HepG2 (cell line): ENCODE data around the gene PITX3. TPM values are rescaled to one million over a fixed set of nuclear protein-coding genes. Genes with fewer than 3 reads are reported as not detected.

Experiments
- ATAC-seq: fragments of 200-7000 bp; cut with Tn5 transposase; 3 replicates; pipeline ENCODE4 v1.9.1; 2020; ENCODE audit warnings: mild to moderate bottlenecking, moderate library complexity
- BruUV-seq: library from RNA; stranded (reverse); fragments of 400-500 nt; replicated peaks from 2 replicates; lab custom pipeline; 2021; lab: Mats Ljungman, UMichigan
- CTCF ChIA-PET: fragments of 300-600 bp; formaldehyde crosslinking; extraction: SDS; loops from one replicate; lab custom pipeline; 2021; ENCODE audit warnings: low total read pairs, inconsistent platforms, low intra/inter-chr PET ratio; lab: Yijun Ruan, JAX
- POLR2A ChIA-PET: fragments of 350-600 bp; sonication (Branson Sonifier 250); formaldehyde crosslinking; loops from one replicate; lab custom pipeline; 2020; ENCODE audit warnings: antibody characterized with exemption, inconsistent platforms; lab: Yijun Ruan, JAX
- DNase-seq: peaks from one replicate; pipeline ENCODE4 v3.0.0-alpha.2; 2015; ENCODE audit warnings: low spot score
- FAIRE-seq: peaks from 3 replicates; lab custom pipeline; 2011; peaks lifted over from hg19 to GRCh38; lab: Jason Lieb, UNC
- H2AFZ ChIP-seq: one replicate; pipeline ENCODE4 v1.6.1; 2011; ENCODE audit warnings: low read length, inconsistent platforms
- H3K27ac ChIP-seq: fragments of 300-600 bp; 3 replicates; pipeline ENCODE4 v1.8.0; 2011; ENCODE audit warnings: mixed run types, mild to moderate bottlenecking, mixed read lengths, low read length, inconsistent platforms; ENCODE audit not compliant: insufficient read depth; ENCODE audit errors: extremely low read length
- H3K27me3 ChIP-seq, 2 experiments: fragments of 200-600 bp in 1 of 2; 2 replicates in 1 of 2; 3 replicates in 1 of 2; pipeline versions ENCODE4 v1.6.0 to v1.8.0; 2011; ENCODE audit warnings: low read length in 2 of 2, mild to moderate bottlenecking in 2 of 2, moderate library complexity in 2 of 2, inconsistent platforms in 1 of 2; ENCODE audit not compliant: insufficient read depth in 2 of 2, control insufficient read depth in 1 of 2
- H3K36me3 ChIP-seq, 2 experiments: fragments of 200-600 bp in 1 of 2; replicated peaks in 1 of 2; 2 replicates in 1 of 2; 3 replicates in 1 of 2; pipeline versions ENCODE4 v1.5.1 to v1.8.0; 2011; ENCODE audit warnings: low read length in 2 of 2, inconsistent platforms in 1 of 2; ENCODE audit not compliant: insufficient read depth in 2 of 2, control insufficient read depth in 1 of 2
- H3K4me1 ChIP-seq: 2 replicates; pipeline ENCODE4 v1.5.1; 2012; ENCODE audit warnings: low read length, inconsistent platforms; ENCODE audit not compliant: insufficient read depth
- H3K4me2 ChIP-seq: 2 replicates; pipeline ENCODE4 v1.6.0; 2011; ENCODE audit warnings: low read depth, low read length, inconsistent platforms
- H3K4me3 ChIP-seq, 3 experiments: fragments of 200-600 bp in 1 of 3; sonication (generic), shearing (Covaris generic) in 1 of 3; replicated peaks in 1 of 3; 2 replicates each; pipeline ENCODE4 v1.5.1; 2011 to 2016; ENCODE audit warnings: low read length in 3 of 3, inconsistent platforms in 2 of 3, low read depth in 2 of 3, mild to moderate bottlenecking in 2 of 3, control low read depth in 1 of 3, mixed read lengths in 1 of 3; ENCODE audit not compliant: insufficient read depth in 1 of 3
- H3K79me2 ChIP-seq: one replicate; pipeline ENCODE4 v1.6.1; 2011; ENCODE audit warnings: low read length, inconsistent platforms; ENCODE audit not compliant: insufficient read depth
- H3K9ac ChIP-seq: 2 replicates; pipeline ENCODE4 v1.6.0; 2011; ENCODE audit warnings: mild to moderate bottlenecking, low read depth, low read length, inconsistent platforms; ENCODE audit not compliant: insufficient read depth
- H3K9me3 ChIP-seq: 2 replicates; pipeline ENCODE4 v1.5.1; 2012; ENCODE audit warnings: mild to moderate bottlenecking, low read length
- H4K20me1 ChIP-seq: 2 replicates; pipeline ENCODE4 v1.6.0; 2011; ENCODE audit warnings: inconsistent platforms, mild to moderate bottlenecking, low read length, moderate library complexity; ENCODE audit not compliant: insufficient read depth
- FOSL2 ChIP-seq: sonication (generic); formaldehyde crosslinking; IDR thresholded peaks from 2 replicates; pipeline ENCODE4 v1.4.0; 2020; ENCODE audit warnings: missing genetic modification reagents
- ZNF687 ChIP-seq: sonication (generic); formaldehyde crosslinking; IDR thresholded peaks from 2 replicates; pipeline ENCODE4 v1.5.1; 2020; ENCODE audit warnings: mild to moderate bottlenecking, missing genetic modification reagents, moderate library complexity
- WGBS: methylation state at CpG from one replicate; pipeline ENCODE4 v1.1.6; 2017; ENCODE audit warnings: low lambda C conversion rate; 5-methylcytosine and 5-hydroxymethylcytosine counted together
- in situ Hi-C: cut with HindIII; loops from 2 replicates; pipeline ENCODE4 v1.10.0; 2017; ENCODE audit warnings: low pct_unique_long_range_greater_than_20kb; ENCODE audit not compliant: extremely low pct_ligation_motif_present
- intact Hi-C: fragments of 100-400 bp; cut with micrococcal nuclease; formaldehyde crosslinking; loops from one replicate; pipeline ENCODE4 v1.10.0; 2022; ENCODE audit not compliant: unreplicated experiment
- polyA plus RNA-seq, 8 experiments: library from polyadenylated mRNA; depleted of rRNA in 3 of 8; stranded (reverse) in 7 of 8; unstranded in 1 of 8; fragments of >200 nt; fragmentation: Illumina TruSeq in 4 of 8; extraction: Trizol in 4 of 8; gene quantifications; 2 replicates each; pipeline versions ENCODE4 v1.2.1 to v1.2.3, GENCODE V29; 2011 to 2016; ENCODE audit warnings: low read depth in 4 of 8, missing spikeins in 1 of 8, mixed read lengths in 1 of 8; ENCODE audit not compliant: insufficient read depth in 1 of 8
- total RNA-seq, 5 experiments: library from RNA; depleted of rRNA; stranded (reverse); fragments of >200 nt; fragmentation: Illumina TruSeq; extraction: Trizol; gene quantifications; 2 replicates each; pipeline ENCODE4 v1.2.3, GENCODE V29; 2016; ENCODE audit warnings: low read depth in 1 of 5

The PITX3 gene
- total and polyA plus RNA-seq, 2 of the 13 experiments (the other 11 are each of a cell fraction or from before 2014, with no cell fraction given), result not detected

GRCh38 chr10:102235598-102235920 lies 5.8 kb downstream of the PITX3 start:
- ATAC-seq (no peak), DNase-seq (no peak), FAIRE-seq (no peak)
- WGBS, result 64% methylated on average over 1 of the region's 1 CpG
- CTCF ChIA-PET, result no interaction called here
- no TSS peak for BruUV-seq
- H3K36me3 ChIP-seq, result no peaks in the 10 kb centered on the region
- H3K4me1 ChIP-seq, result peaks cover 39% of the 10 kb centered on the region
- intact Hi-C loops (no loop called here), in situ Hi-C loops (no loop called here)
- peak; percentile 16; the same call in 1 of the 2 replicates for TF ChIP-seq FOSL2 (CRISPR knock-in tag)
- TF ChIP-seq ZNF687 (CRISPR knock-in tag), result no peak
- H3K9me3 ChIP-seq, result no peaks in the 10 kb centered on the region
- no peak overlapping the region for H3K27ac ChIP-seq
- no peak overlapping the region for H3K4me3 ChIP-seq
- H3K4me2 ChIP-seq, result no peak overlapping the region
- H4K20me1 ChIP-seq, result no peaks in the 10 kb centered on the region
- H3K79me2 ChIP-seq, result no peaks in the 10 kb centered on the region
- peaks cover 12 to 71% of the 10 kb centered on the region in 2 experiments; a peak in 4 of 5 replicates for H3K27me3 ChIP-seq
- H2AFZ ChIP-seq, result no peak overlapping the region
- no peak overlapping the region for H3K9ac ChIP-seq
- POLR2A ChIA-PET, result interaction anchor here (1.4 kb wide), 1 partner anchor 10 kb away, joined by 9 read pairs; the partner anchor contains the start of gene GBF1
